HepG2 (cell line): ENCODE data around the gene AMD1. TPM values are rescaled to one million over a fixed set of nuclear protein-coding genes. Genes with fewer than 3 reads are reported as not detected.

Experiments
- CTCF ChIP-seq: sonication (generic); formaldehyde crosslinking; IDR thresholded peaks from 2 replicates; pipeline ENCODE4 v1.5.0; 2020; ENCODE audit warnings: mild to moderate bottlenecking, missing genetic modification reagents, moderate library complexity
- EHMT2 ChIP-seq: fragments of 200-600 bp; sonication (generic); IDR thresholded peaks from 2 replicates; pipeline ENCODE4 v1.7.0; 2017; ENCODE audit warnings: antibody characterized with exemption, low read depth, low read length, borderline replicate concordance
- KAT2B ChIP-seq: fragments of 150-350 bp; IDR thresholded peaks from 2 replicates; pipeline ENCODE4 v1.6.1; 2014; ENCODE audit warnings: low read depth, low read length, borderline replicate concordance
- KMT2A ChIP-seq: sonication (generic); formaldehyde crosslinking; IDR thresholded peaks from 2 replicates; pipeline ENCODE4 v1.4.0; 2020; ENCODE audit warnings: missing genetic modification reagents
- MATR3 ChIP-seq: sonication (generic); formaldehyde crosslinking; IDR thresholded peaks from 2 replicates; pipeline ENCODE4 v1.4.0; 2020; ENCODE audit warnings: missing genetic modification reagents
- MTA3 ChIP-seq: sonication (generic); formaldehyde crosslinking; IDR thresholded peaks from 2 replicates; pipeline ENCODE4 v1.4.0; 2020; ENCODE audit warnings: missing genetic modification reagents
- NFKBIZ ChIP-seq: IDR thresholded peaks from 2 replicates; pipeline ENCODE4 v1.6.1; 2018; ENCODE audit warnings: missing genetic modification reagents, missing compliant biosample characterization
- PITX1 ChIP-seq: sonication (generic); formaldehyde crosslinking; IDR thresholded peaks from 2 replicates; pipeline ENCODE4 v1.5.1; 2020; ENCODE audit warnings: mild to moderate bottlenecking, missing genetic modification reagents
- PLSCR1 ChIP-seq: sonication (generic); formaldehyde crosslinking; IDR thresholded peaks from 2 replicates; pipeline ENCODE4 v1.5.0; 2020; ENCODE audit warnings: missing genetic modification reagents, mild to moderate bottlenecking, borderline replicate concordance
- RORA ChIP-seq: sonication (generic); formaldehyde crosslinking; IDR thresholded peaks from 2 replicates; pipeline ENCODE4 v1.5.0; 2020; ENCODE audit warnings: mild to moderate bottlenecking, missing genetic modification reagents, moderate library complexity
- SMARCE1 ChIP-seq: fragments of 450-650 bp; IDR thresholded peaks from 2 replicates; pipeline ENCODE4 v1.6.1; 2017; ENCODE audit warnings: borderline replicate concordance
- THAP9 ChIP-seq: sonication (generic); formaldehyde crosslinking; IDR thresholded peaks from 2 replicates; pipeline ENCODE4; 2020; ENCODE audit warnings: missing genetic modification reagents, mild to moderate bottlenecking, borderline replicate concordance
- ZHX2 ChIP-seq, 2 experiments: sonication (generic) in 1 of 2; formaldehyde crosslinking in 1 of 2; IDR thresholded peaks; 2 replicates each; pipeline versions ENCODE4 v1.6.1 to v1.9.0; 2014 to 2022; ENCODE audit warnings: antibody characterized with exemption in 1 of 2, borderline replicate concordance in 1 of 2, inconsistent platforms in 1 of 2, low read depth in 1 of 2, missing genetic modification reagents in 1 of 2
- ZNF792 ChIP-seq: IDR thresholded peaks from 2 replicates; pipeline ENCODE4 v1.6.1; 2016
- ZSCAN21 ChIP-seq: sonication (generic); formaldehyde crosslinking; IDR thresholded peaks from 2 replicates; pipeline ENCODE4 v1.8.0; 2022; ENCODE audit warnings: mild to moderate bottlenecking, missing genetic modification reagents, moderate library complexity, borderline replicate concordance
- polyA plus RNA-seq, 8 experiments: library from polyadenylated mRNA; depleted of rRNA in 3 of 8; stranded (reverse) in 7 of 8; unstranded in 1 of 8; fragments of >200 nt; fragmentation: Illumina TruSeq in 4 of 8; extraction: Trizol in 4 of 8; gene quantifications; 2 replicates each; pipeline versions ENCODE4 v1.2.1 to v1.2.3, GENCODE V29; 2011 to 2016; ENCODE audit warnings: low read depth in 4 of 8, missing spikeins in 1 of 8, mixed read lengths in 1 of 8; ENCODE audit not compliant: insufficient read depth in 1 of 8
- total RNA-seq, 5 experiments: library from RNA; depleted of rRNA; stranded (reverse); fragments of >200 nt; fragmentation: Illumina TruSeq; extraction: Trizol; gene quantifications; 2 replicates each; pipeline ENCODE4 v1.2.3, GENCODE V29; 2016; ENCODE audit warnings: low read depth in 1 of 5

The AMD1 gene
- total and polyA plus RNA-seq, 2 of the 13 experiments (the other 11 are each of a cell fraction or from before 2014, with no cell fraction given) = 108 to 123 TPM

- no peak for TF ChIP-seq PLSCR1 (CRISPR knock-in tag)
- TF ChIP-seq NFKBIZ (CRISPR knock-in tag) = peak; percentile 87; the same call in 1 of the 2 replicates
- TF ChIP-seq KAT2B = no peak
- no peak for TF ChIP-seq MTA3 (CRISPR knock-in tag)
- no peak for TF ChIP-seq MATR3 (CRISPR knock-in tag)
- no peak for TF ChIP-seq SMARCE1
- TF ChIP-seq KMT2A = peak; percentile 78
- TF ChIP-seq CTCF (CRISPR knock-in tag) = no peak
- no peak for TF ChIP-seq ZHX2 (IDR thresholded peaks at IDR 0.05; ENCODE audit: low read depth)
- TF ChIP-seq ZHX2 (CRISPR knock-in tag; IDR thresholded peaks at IDR 0.05; ENCODE audit: borderline replicate concordance) = no peak
- TF ChIP-seq ZSCAN21 (CRISPR knock-in tag) = 0 out of 2 replicates have a peak, but pooled peaks have one; percentile 42
- no peak for TF ChIP-seq RORA (CRISPR knock-in tag)
- no peak for TF ChIP-seq EHMT2
- TF ChIP-seq THAP9 (CRISPR knock-in tag) = no peak; the same call in 1 of the 2 replicates
- peak; percentile 80; the same call in 1 of the 2 replicates for TF ChIP-seq PITX1 (CRISPR knock-in tag)
- TF ChIP-seq ZNF792 (CRISPR knock-in tag) = peak; percentile 77; the same call in 1 of the 2 replicates
Measured at GRCh38 chr6:110873981-110874879, at the start of gene AMD1 (continued).
